ENCODE measurements around the gene TCIRG1.

DNA sequence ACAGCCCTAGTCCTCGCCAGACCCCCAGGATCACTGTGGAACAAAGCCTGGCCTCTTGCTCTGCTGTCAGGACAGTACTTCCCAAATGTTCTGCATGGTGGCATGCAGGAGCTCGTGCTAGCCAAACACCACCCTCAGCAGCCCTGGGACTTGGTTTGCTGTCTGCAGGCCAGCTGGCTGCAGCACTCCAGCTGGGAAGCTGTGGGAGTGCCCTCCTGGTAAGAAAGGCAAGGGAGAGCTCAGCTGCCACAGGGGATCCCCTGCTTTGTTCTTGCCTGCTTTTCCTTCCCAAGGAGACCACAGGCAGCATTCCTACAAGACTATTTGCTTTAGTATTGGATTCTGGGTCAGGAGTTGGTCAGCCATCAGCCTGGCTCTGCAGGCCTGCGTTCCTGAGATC is 27.9 kb downstream of the TCIRG1 start:
- TF ChIP-seq, protein P1, sequence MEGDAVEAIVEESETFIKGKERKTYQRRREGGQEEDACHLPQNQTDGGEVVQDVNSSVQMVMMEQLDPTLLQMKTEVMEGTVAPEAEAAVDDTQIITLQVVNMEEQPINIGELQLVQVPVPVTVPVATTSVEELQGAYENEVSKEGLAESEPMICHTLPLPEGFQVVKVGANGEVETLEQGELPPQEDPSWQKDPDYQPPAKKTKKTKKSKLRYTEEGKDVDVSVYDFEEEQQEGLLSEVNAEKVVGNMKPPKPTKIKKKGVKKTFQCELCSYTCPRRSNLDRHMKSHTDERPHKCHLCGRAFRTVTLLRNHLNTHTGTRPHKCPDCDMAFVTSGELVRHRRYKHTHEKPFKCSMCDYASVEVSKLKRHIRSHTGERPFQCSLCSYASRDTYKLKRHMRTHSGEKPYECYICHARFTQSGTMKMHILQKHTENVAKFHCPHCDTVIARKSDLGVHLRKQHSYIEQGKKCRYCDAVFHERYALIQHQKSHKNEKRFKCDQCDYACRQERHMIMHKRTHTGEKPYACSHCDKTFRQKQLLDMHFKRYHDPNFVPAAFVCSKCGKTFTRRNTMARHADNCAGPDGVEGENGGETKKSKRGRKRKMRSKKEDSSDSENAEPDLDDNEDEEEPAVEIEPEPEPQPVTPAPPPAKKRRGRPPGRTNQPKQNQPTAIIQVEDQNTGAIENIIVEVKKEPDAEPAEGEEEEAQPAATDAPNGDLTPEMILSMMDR (conservative IDR thresholded peaks at IDR 0.05; ENCODE audit: low read length), result no peak
- TF ChIP-seq EZH2phosphoT487 (IDR thresholded peaks at IDR 0.05; ENCODE audit: borderline replicate concordance), result no peak
